SK-N-DZ (cell line): ENCODE measurements around the gene DMXL1.
"Not testable (repeated sequence)": the region's sequence is repeated elsewhere in the genome, so short reads cannot be mapped to it uniquely, and the experiment has no call there.

Experiments
- DNase-seq: peaks from one replicate; pipeline ENCODE4 v3.0.0-alpha.2; 2015; ENCODE audit warnings: low spot score

DMXL1 gene

GRCh38 chr5:119200795-119201194 lies 129.9 kb downstream of the DMXL1 start:
- no peak for DNase-seq

- no peak for DNase-seq
These were observed 136.2 kb downstream of the DMXL1 start for GRCh38 chr5:119207105-119207504.

- DNase-seq: no peak
These were observed 141.1 kb downstream of the DMXL1 start for GRCh38 chr5:119212026-119212425.

- DNase-seq: no peak
These were observed 141.8 kb downstream of the DMXL1 start for GRCh38 chr5:119212676-119213075.

GRCh38 chr5:119217183-119217582 lies 146.3 kb downstream of the DMXL1 start:
- no peak for DNase-seq

GRCh38 chr5:119218830-119219782 lies 148.2 kb downstream of the DMXL1 start:
- DNase-seq: no peak

GRCh38 chr5:119220576-119221197 lies 149.8 kb downstream of the DMXL1 start:
- DNase-seq: no peak

GRCh38 chr5:119221330-119221729 lies 150.4 kb downstream of the DMXL1 start:
- no peak for DNase-seq

- no peak for DNase-seq
These were observed 159.1 kb downstream of the DMXL1 start for GRCh38 chr5:119229950-119230349.

GRCh38 chr5:119238265-119239118 lies 167.6 kb downstream of the DMXL1 start:
- no peak for DNase-seq

GRCh38 chr5:119239119-119239417 lies 168.2 kb downstream of the DMXL1 start:
- no peak for DNase-seq

- DNase-seq: not testable (repeated sequence)
These were observed 168.9 kb downstream of the DMXL1 start for GRCh38 chr5:119239826-119240225.

- no peak for DNase-seq
These were observed 173.0 kb downstream of the DMXL1 start for GRCh38 chr5:119243888-119244287.

- DNase-seq: no peak
These were observed 180.3 kb downstream of the DMXL1 start for GRCh38 chr5:119250946-119251901.

GRCh38 chr5:119255571-119256356 lies 184.9 kb downstream of the DMXL1 start:
- DNase-seq: no peak

GRCh38 chr5:119257613-119258012 lies 186.7 kb downstream of the DMXL1 start:
- no peak for DNase-seq

GRCh38 chr5:119263639-119264038 lies 192.8 kb downstream of the DMXL1 start:
- DNase-seq: no peak

- DNase-seq: no peak
These were observed 193.3 kb downstream of the DMXL1 start for GRCh38 chr5:119264186-119264585.

- peak; percentile 97 for DNase-seq
These were observed 197.1 kb downstream of the DMXL1 start for GRCh38 chr5:119267958-119268386.
